Forelimb muscle (tissue), 1 donor: ENCODE data around the gene MAP3K21. TPM values are rescaled to one million over a fixed set of nuclear protein-coding genes. Genes with fewer than 3 reads are reported as not detected.

Experiments
- DNase-seq: peaks from one replicate; pipeline ENCODE4 v3.0.0-alpha.2; 2013; ENCODE audit warnings: low read depth
- polyA plus RNA-seq: library from polyadenylated mRNA; unstranded; fragments of 120-200 nt; gene quantifications from one replicate; pipeline ENCODE4 v1.2.1, GENCODE V29; 2013; ENCODE audit not compliant: insufficient read length

The MAP3K21 gene
- 0.20 TPM for polyA plus RNA-seq

GRCh38 chr1:233327651-233328141, at the start of gene MAP3K21:
Gene MAP3K21, plus strand, starts transcription at chr1:233327724. Its CDS starts 305 bp downstream, at chr1:233328029.
- no peak for DNase-seq

GRCh38 chr1:233278631-233279030, 48.9 kb upstream of the MAP3K21 start:
- DNase-seq = no peak

- DNase-seq = no peak
These were observed 47.6 kb upstream of the MAP3K21 start for GRCh38 chr1:233279971-233280370.

- DNase-seq = no peak
These were observed 45.6 kb upstream of the MAP3K21 start for GRCh38 chr1:233281711-233282581.

GRCh38 chr1:233282582-233282886, 45.0 kb upstream of the MAP3K21 start:
- no peak for DNase-seq

GRCh38 chr1:233289676-233290075, 37.8 kb upstream of the MAP3K21 start:
- no peak for DNase-seq

GRCh38 chr1:233290396-233291034, 37.0 kb upstream of the MAP3K21 start:
- no peak for DNase-seq

- DNase-seq = no peak
These were observed 33.7 kb upstream of the MAP3K21 start for GRCh38 chr1:233293556-233294446.

- no peak for DNase-seq
These were observed 32.6 kb upstream of the MAP3K21 start for GRCh38 chr1:233294913-233295236.

- no peak for DNase-seq
These were observed 32.1 kb upstream of the MAP3K21 start, which contains the start of gene PCNX2 for GRCh38 chr1:233295237-233295974. Gene PCNX2, minus strand, starts transcription at chr1:233295725. Its CDS starts 247 bp downstream, at chr1:233295478.

GRCh38 chr1:233295975-233296322, 31.6 kb upstream of the MAP3K21 start:
- no peak for DNase-seq

GRCh38 chr1:233299450-233299849, 28.1 kb upstream of the MAP3K21 start:
- no peak for DNase-seq

- no peak for DNase-seq
These were observed 27.2 kb upstream of the MAP3K21 start for GRCh38 chr1:233300326-233300725.

GRCh38 chr1:233304489-233305102, 22.9 kb upstream of the MAP3K21 start:
- DNase-seq = no peak

- DNase-seq = no peak
These were observed 13.9 kb upstream of the MAP3K21 start for GRCh38 chr1:233313434-233314155.

- DNase-seq = no peak
These were observed 11.7 kb upstream of the MAP3K21 start for GRCh38 chr1:233315718-233316301.

GRCh38 chr1:233316473-233316872, 11.1 kb upstream of the MAP3K21 start:
- DNase-seq = no peak

GRCh38 chr1:233319272-233319671, 8.3 kb upstream of the MAP3K21 start:
- DNase-seq = no peak

- no peak for DNase-seq
These were observed 7.5 kb upstream of the MAP3K21 start for GRCh38 chr1:233320023-233320422.

GRCh38 chr1:233323718-233324117, 3.8 kb upstream of the MAP3K21 start:
- DNase-seq = no peak
